IPS-18a (cell line): ENCODE measurements around the gene RNF19B.
A peak's percentile ranks its signal among the peaks of the same experiment; 100 is the strongest.
"Not testable (repeated sequence)": the region's sequence is repeated elsewhere in the genome, so short reads cannot be mapped to it uniquely, and the experiment has no call there.

Experiments used
- H3K27ac ChIP-seq: one replicate; pipeline ENCODE4 v1.5.1; 2013; ENCODE audit warnings: low read length
- H3K27me3 ChIP-seq: one replicate; pipeline ENCODE4 v1.6.1; 2013; ENCODE audit warnings: mild to moderate bottlenecking, low read length; ENCODE audit not compliant: control insufficient read depth, insufficient read depth
- H3K36me3 ChIP-seq: one replicate; pipeline ENCODE4 v1.6.1; 2013; ENCODE audit warnings: low read depth, low read length; ENCODE audit not compliant: control insufficient read depth
- H3K4me1 ChIP-seq: one replicate; pipeline ENCODE4 v1.6.1; 2013; ENCODE audit warnings: low read depth, low read length; ENCODE audit not compliant: control insufficient read depth
- H3K4me3 ChIP-seq: one replicate; pipeline ENCODE4 v1.5.1; 2013; ENCODE audit warnings: low read length
- H3K9ac ChIP-seq: one replicate; pipeline ENCODE4 v1.6.1; 2013; ENCODE audit warnings: mild to moderate bottlenecking, low read length, moderate library complexity
- H3K9me3 ChIP-seq: one replicate; pipeline ENCODE4 v1.6.1; 2013; ENCODE audit warnings: low read depth, low read length; ENCODE audit not compliant: control insufficient read depth

The RNF19B gene

GRCh38 chr1:32924881-32925344 lies 39.7 kb downstream of the RNF19B start:
- Histone ChIP-seq H3K27ac (no peak overlapping the region), H3K9ac (no peak overlapping the region), H3K36me3 (no peaks in the 10 kb centered on the region), H3K27me3 (peaks cover 68% of the 10 kb centered on the region), H3K9me3 (no peaks in the 10 kb centered on the region), H3K4me1 (no peaks in the 10 kb centered on the region), H3K4me3 (peak overlapping the region; percentile 71)

- H3K4me1 ChIP-seq, result no peaks in the 10 kb centered on the region
- no peaks in the 10 kb centered on the region for H3K9me3 ChIP-seq
- peaks cover 34% of the 10 kb centered on the region for H3K27me3 ChIP-seq
- H3K36me3 ChIP-seq, result no peaks in the 10 kb centered on the region
- H3K27ac ChIP-seq, result no peak overlapping the region
- no peak overlapping the region for H3K9ac ChIP-seq
- no peak overlapping the region for H3K4me3 ChIP-seq
Measured at GRCh38 chr1:32920833-32921232, 43.8 kb downstream of the RNF19B start.

DNA sequence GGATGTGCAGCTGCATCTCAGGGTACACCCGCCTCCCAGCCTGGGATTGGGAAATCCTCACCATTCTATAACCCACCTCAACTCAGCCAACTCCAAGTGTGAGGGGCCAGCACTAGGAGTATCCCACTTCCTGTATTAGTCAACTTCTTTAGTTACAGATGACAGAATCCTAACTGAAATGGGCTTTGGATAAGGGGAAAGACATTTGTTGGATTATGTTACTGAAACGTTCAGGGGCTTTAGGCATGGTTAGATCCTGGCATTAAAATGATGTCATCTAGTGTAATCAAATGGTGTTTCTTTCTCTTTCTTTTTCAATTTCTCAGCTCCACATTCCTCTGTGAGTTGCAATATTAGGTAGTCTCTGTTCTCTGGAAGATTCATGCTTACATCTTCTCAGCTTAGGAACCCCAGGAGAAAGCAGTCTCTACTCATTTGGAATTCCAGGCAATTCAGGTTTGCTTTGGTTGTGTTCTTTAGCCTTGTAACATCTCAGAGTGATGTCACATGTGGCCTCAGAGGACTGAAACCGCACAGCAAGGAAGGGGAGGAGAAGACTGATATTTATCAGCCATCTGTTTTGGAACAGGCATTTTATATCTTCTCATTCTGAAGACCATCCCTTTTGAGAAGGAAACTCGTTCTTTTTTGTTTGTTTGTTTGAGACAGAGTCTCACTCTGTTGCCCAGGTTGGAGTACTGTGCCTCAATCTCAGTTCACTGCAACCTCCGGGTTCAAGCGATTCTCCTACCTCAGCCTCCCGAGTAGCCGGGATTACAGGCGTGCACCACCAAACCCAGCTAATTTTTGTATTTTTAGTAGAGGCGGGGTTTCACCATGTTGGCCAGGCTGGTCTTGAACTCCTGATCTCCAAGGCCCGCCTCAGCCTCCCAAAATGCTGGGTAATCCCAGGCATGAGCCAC lies 44.5 kb downstream of the RNF19B start:
- H3K27ac ChIP-seq, result no peak overlapping the region
- no peak overlapping the region for H3K4me3 ChIP-seq
- no peak overlapping the region for H3K9ac ChIP-seq
- H3K9me3 ChIP-seq, result no peaks in the 10 kb centered on the region
- H3K27me3 ChIP-seq, result peaks cover 26% of the 10 kb centered on the region
- H3K4me1 ChIP-seq, result no peaks in the 10 kb centered on the region
- no peaks in the 10 kb centered on the region for H3K36me3 ChIP-seq

DNA sequence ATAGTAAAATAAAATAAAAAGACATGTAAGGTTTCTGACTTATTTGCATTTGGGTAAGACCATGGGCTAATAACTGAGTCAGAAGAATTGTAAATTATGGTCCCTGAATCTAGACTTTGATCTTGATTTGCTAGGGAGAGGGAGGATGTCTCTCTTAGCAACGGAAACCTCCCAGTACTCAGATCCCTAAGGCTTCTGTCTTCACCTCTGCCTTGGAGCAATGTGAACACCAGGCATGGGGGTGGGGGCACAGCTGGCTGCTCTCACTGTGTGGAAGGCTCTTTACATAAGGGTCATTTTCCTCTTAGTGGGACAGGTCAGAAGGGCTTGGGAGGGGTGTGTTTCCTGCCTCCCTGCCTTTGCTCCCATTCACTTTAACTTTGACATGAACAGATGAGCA lies 46.4 kb downstream of the RNF19B start:
- Histone ChIP-seq H3K4me3 (no peak overlapping the region), H3K4me1 (no peaks in the 10 kb centered on the region), H3K27me3 (peaks cover 7% of the 10 kb centered on the region), H3K9ac (no peak overlapping the region), H3K27ac (no peak overlapping the region), H3K9me3 (no peaks in the 10 kb centered on the region), H3K36me3 (no peaks in the 10 kb centered on the region)

GRCh38 chr1:32917521-32917920 lies 47.1 kb downstream of the RNF19B start:
- Histone ChIP-seq H3K27ac (no peak overlapping the region), H3K27me3 (peaks cover under 1% of the 10 kb centered on the region), H3K4me1 (no peaks in the 10 kb centered on the region), H3K4me3 (no peak overlapping the region), H3K9me3 (no peaks in the 10 kb centered on the region), H3K36me3 (no peaks in the 10 kb centered on the region), H3K9ac (no peak overlapping the region)

- no peaks in the 10 kb centered on the region for H3K9me3 ChIP-seq
- H3K36me3 ChIP-seq, result no peaks in the 10 kb centered on the region
- no peaks in the 10 kb centered on the region for H3K27me3 ChIP-seq
Measured at GRCh38 chr1:32915766-32916706, 48.6 kb downstream of the RNF19B start.

DNA sequence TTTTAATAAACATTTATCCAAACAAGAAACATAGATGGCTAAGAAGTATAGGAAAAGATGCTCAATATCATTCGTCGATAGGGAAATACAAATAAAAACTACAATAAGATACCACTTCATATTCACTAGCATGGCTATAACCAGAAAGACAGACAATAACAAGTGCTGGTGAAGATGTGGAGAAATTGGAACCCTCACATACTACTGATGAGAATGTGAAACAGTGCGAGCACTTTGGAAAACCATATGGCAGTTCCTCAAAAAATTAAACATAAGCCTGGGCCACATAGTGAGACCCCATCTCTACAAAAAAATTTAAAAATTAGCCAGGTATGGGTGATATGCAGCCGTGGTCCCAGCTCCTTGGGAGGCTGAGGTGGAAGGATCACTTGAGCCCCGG lies 54.3 kb downstream of the RNF19B start:
- Histone ChIP-seq H3K27me3 (no peaks in the 10 kb centered on the region), H3K36me3 (no peaks in the 10 kb centered on the region), H3K9me3 (no peaks in the 10 kb centered on the region), H3K27ac (no peak overlapping the region), H3K4me1 (no peaks in the 10 kb centered on the region), H3K4me3 (no peak overlapping the region), H3K9ac (no peak overlapping the region)

More at GRCh38 chr1:32915766-32916706, 48.6 kb downstream of the RNF19B start:
- Histone ChIP-seq H3K9ac (no peak overlapping the region), H3K4me3 (no peak overlapping the region), H3K27ac (no peak overlapping the region), H3K4me1 (no peaks in the 10 kb centered on the region)

- Histone ChIP-seq H3K9me3 (no peaks in the 10 kb centered on the region), H3K9ac (no peak overlapping the region), H3K36me3 (no peaks in the 10 kb centered on the region), H3K4me3 (no peak overlapping the region), H3K27ac (no peak overlapping the region), H3K4me1 (no peaks in the 10 kb centered on the region), H3K27me3 (peaks cover 4% of the 10 kb centered on the region)
Measured at GRCh38 chr1:32907435-32907834, 57.2 kb downstream of the RNF19B start.

GRCh38 chr1:32906654-32907053 lies 58.0 kb downstream of the RNF19B start:
- no peak overlapping the region for H3K27ac ChIP-seq

DNA sequence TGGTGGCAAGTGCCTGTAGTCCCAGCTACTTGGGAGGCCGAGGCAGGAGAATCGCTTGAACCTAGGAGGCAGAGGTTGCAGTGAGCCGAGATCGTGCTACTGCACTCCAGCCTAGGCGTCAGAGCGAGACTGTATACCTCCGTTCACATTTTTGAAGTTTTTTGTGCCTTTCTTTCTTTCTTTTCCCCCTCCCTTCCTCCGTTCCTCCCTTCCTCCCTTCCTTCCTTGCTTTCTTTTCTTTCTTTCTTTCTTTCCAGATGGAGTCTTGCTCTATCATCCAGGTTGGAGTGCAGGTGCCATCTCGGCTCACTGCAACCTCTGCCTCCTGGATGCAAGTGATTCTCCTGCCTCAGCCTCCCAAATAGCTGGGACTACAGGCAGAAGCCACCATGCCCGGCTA lies 59.0 kb downstream of the RNF19B start:
- H3K36me3 ChIP-seq, H3K27ac ChIP-seq, H3K4me3 ChIP-seq, H3K9ac ChIP-seq, H3K9me3 ChIP-seq, H3K4me1 ChIP-seq: not testable (repeated sequence)
- peaks cover 22% of the 10 kb centered on the region for H3K27me3 ChIP-seq

More at GRCh38 chr1:32906654-32907053, 58.0 kb downstream of the RNF19B start:
- no peaks in the 10 kb centered on the region for H3K36me3 ChIP-seq
- no peak overlapping the region for H3K4me3 ChIP-seq
- no peaks in the 10 kb centered on the region for H3K9me3 ChIP-seq
- no peak overlapping the region for H3K9ac ChIP-seq
- peaks cover 12% of the 10 kb centered on the region for H3K27me3 ChIP-seq
- H3K4me1 ChIP-seq, result no peaks in the 10 kb centered on the region

DNA sequence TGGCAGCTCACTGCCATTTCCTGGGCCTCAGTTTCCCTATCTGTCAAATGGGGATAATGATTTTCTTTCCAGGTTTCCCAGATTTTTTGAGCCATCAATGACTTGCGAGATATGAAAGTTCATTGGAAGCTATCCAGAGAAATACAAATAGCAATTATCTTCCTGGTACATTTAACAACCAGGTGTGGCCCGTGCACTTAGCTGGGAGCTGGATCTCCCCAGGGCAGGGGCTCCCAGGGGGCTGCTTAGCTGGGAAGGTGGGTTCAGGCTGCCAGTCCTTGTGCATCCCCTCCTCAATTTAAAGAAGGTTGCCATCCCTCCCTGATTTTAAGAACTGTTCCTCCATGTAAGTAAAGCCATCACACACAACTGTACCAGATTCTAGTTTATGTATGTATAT lies 59.8 kb downstream of the RNF19B start:
- Histone ChIP-seq H3K4me3 (no peak overlapping the region), H3K36me3 (no peaks in the 10 kb centered on the region), H3K27ac (no peak overlapping the region), H3K9me3 (no peaks in the 10 kb centered on the region), H3K27me3 (peaks cover 30% of the 10 kb centered on the region), H3K9ac (no peak overlapping the region), H3K4me1 (no peaks in the 10 kb centered on the region)
